HCT116 (cell line): Measurements from ENCODE around the gene DMD. TPM values are rescaled to one million over a fixed set of nuclear protein-coding genes. Genes with fewer than 3 reads are reported as not detected.

Source experiments
- ATAC-seq: fragments of 200-7000 bp; cut with Tn5 transposase; 2 replicates; pipeline ENCODE4 v1.9.1; 2020; ENCODE audit warnings: mild to moderate bottlenecking, moderate library complexity
- BruUV-seq: library from RNA; stranded (reverse); fragments of 400-500 nt; replicated peaks from 2 replicates; lab custom pipeline; 2021; lab: Mats Ljungman, UMichigan
- CTCF ChIA-PET: fragments of 300-600 bp; sonication (Branson Sonifier 250); formaldehyde crosslinking; loops from one replicate; lab custom pipeline; 2021; ENCODE audit warnings: antibody characterized with exemption; lab: Charles Lee
- POLR2A ChIA-PET: fragments of 300-600, 350-600 bp; sonication (Branson Sonifier 250); formaldehyde crosslinking; loops from one replicate; lab custom pipeline; 2021; ENCODE audit warnings: antibody characterized with exemption; lab: Charles Lee
- RAD21 ChIA-PET, 2 experiments: fragments of 300-600 bp; sonication (Branson Sonifier 250); formaldehyde crosslinking; loops; one replicate each; lab custom pipeline; 2023; ENCODE audit warnings: low total read pairs in 2 of 2; ENCODE audit not compliant: uncharacterized antibody in 2 of 2, unreplicated experiment in 2 of 2, low non-redundant PET in 1 of 2; lab: Charles Lee
- DNase-seq: peaks from one replicate; pipeline ENCODE4 v3.0.0-alpha.2; 2010; ENCODE audit warnings: low read depth, low spot score
- H2AFZ ChIP-seq: fragments of 200-600 bp; shearing (Covaris generic), sonication (generic); 2 replicates; pipeline ENCODE4 v1.6.1; 2017; ENCODE audit warnings: low read depth, mixed run types, mixed read lengths, antibody characterized with exemption, low read length; ENCODE audit not compliant: poor library complexity, severe bottlenecking
- H3K27ac ChIP-seq: 2 replicates; pipeline ENCODE4 v1.5.1; 2012; ENCODE audit warnings: low read depth, low read length
- H3K27me3 ChIP-seq: fragments of 200-600 bp; sonication (generic); 2 replicates; pipeline ENCODE4 v1.6.1; 2016; ENCODE audit warnings: mixed run types, low read length, mixed read lengths; ENCODE audit not compliant: insufficient read depth
- H3K36me3 ChIP-seq, 2 experiments: fragments of 200-500 bp in 1 of 2; fragments of 200-600 bp in 1 of 2; sonication (Bioruptor generic) in 1 of 2; sonication (generic) in 1 of 2; 2 replicates each; pipeline versions ENCODE4 v1.5.1 to v1.6.1; 2014 to 2016; ENCODE audit warnings: low read length in 2 of 2, inconsistent platforms in 1 of 2, mixed read lengths in 1 of 2, mixed run types in 1 of 2; ENCODE audit not compliant: insufficient read depth in 2 of 2, control insufficient read depth in 1 of 2
- H3K4me1 ChIP-seq, 2 experiments: fragments of 200-600 bp in 1 of 2; sonication (generic) in 1 of 2; 2 replicates each; pipeline versions ENCODE4 v1.5.1 to v1.6.1; 2012 to 2017; ENCODE audit warnings: low read length in 2 of 2, inconsistent platforms in 1 of 2, mild to moderate bottlenecking in 1 of 2, mixed read lengths in 1 of 2, mixed run types in 1 of 2, moderate library complexity in 1 of 2; ENCODE audit not compliant: insufficient read depth in 2 of 2, control insufficient read depth in 1 of 2
- H3K4me2 ChIP-seq: fragments of 200-600 bp; sonication (generic); 2 replicates; pipeline ENCODE4 v1.6.1; 2017; ENCODE audit warnings: mixed run types, low read length, mixed read lengths
- H3K4me3 ChIP-seq, 2 experiments: fragments of 200-600 bp in 1 of 2; sonication (generic) in 1 of 2; replicated peaks in 1 of 2; 2 replicates each; pipeline ENCODE4 v1.5.1; 2011 to 2016; ENCODE audit warnings: low read length in 2 of 2, control low read depth in 1 of 2, low read depth in 1 of 2, mild to moderate bottlenecking in 1 of 2, mixed read lengths in 1 of 2, mixed run types in 1 of 2
- H3K79me2 ChIP-seq: fragments of 200-600 bp; sonication (generic); 2 replicates; pipeline ENCODE4 v1.6.1; 2017; ENCODE audit warnings: mild to moderate bottlenecking, mixed run types, low read length, moderate library complexity, mixed read lengths; ENCODE audit not compliant: insufficient read depth
- H3K9ac ChIP-seq: fragments of 200-600 bp; sonication (generic); 2 replicates; pipeline ENCODE4 v1.6.1; 2016; ENCODE audit warnings: low read length, mixed read lengths
- H3K9me2 ChIP-seq: fragments of 200-600 bp; sonication (generic), shearing (Covaris generic); 2 replicates; pipeline ENCODE4 v1.6.1; 2017; ENCODE audit warnings: mixed run types, mild to moderate bottlenecking, moderate library complexity; ENCODE audit not compliant: insufficient read depth
- H3K9me3 ChIP-seq, 2 experiments: fragments of 200-500 bp in 1 of 2; fragments of 200-600 bp in 1 of 2; sonication (Bioruptor generic) in 1 of 2; sonication (generic) in 1 of 2; 2 replicates each; pipeline ENCODE4 v1.6.1; 2014 to 2017; ENCODE audit warnings: low read length in 2 of 2, mixed read lengths in 2 of 2, inconsistent platforms in 1 of 2, low read depth in 1 of 2, mild to moderate bottlenecking in 1 of 2, mixed run types in 1 of 2, moderate library complexity in 1 of 2; ENCODE audit not compliant: control insufficient read depth in 1 of 2, insufficient read depth in 1 of 2
- H4K20me1 ChIP-seq: fragments of 200-600 bp; sonication (generic), shearing (Covaris generic); 2 replicates; pipeline ENCODE4 v1.6.1; 2017; ENCODE audit warnings: mixed run types, mild to moderate bottlenecking, moderate library complexity; ENCODE audit not compliant: insufficient read depth
- EGR1 ChIP-seq: IDR thresholded peaks from 2 replicates; pipeline ENCODE4 v1.6.1; 2012; ENCODE audit warnings: low read depth
- ELF1 ChIP-seq: IDR thresholded peaks from 2 replicates; pipeline ENCODE4 v1.6.1; 2012; ENCODE audit warnings: low read depth, borderline replicate concordance
- EZH2 ChIP-seq: fragments of 200-600 bp; sonication (generic); IDR thresholded peaks from 2 replicates; pipeline ENCODE4 v1.6.1; 2017; ENCODE audit warnings: antibody characterized with exemption, mixed run types
- EZH2phosphoT487 ChIP-seq: fragments of 200-600 bp; IDR thresholded peaks from 2 replicates; pipeline ENCODE4 v1.6.1; 2018; ENCODE audit warnings: antibody characterized with exemption, borderline replicate concordance
- FOSL1 ChIP-seq: IDR thresholded peaks from 2 replicates; pipeline ENCODE4 v1.6.1; 2012; ENCODE audit warnings: low read depth
- POLR2AphosphoS5 ChIP-seq: IDR thresholded peaks from 2 replicates; pipeline ENCODE4 v1.6.1; 2011; ENCODE audit warnings: mild to moderate bottlenecking, low read depth, low read length, moderate library complexity
- SIN3A ChIP-seq: IDR thresholded peaks from 2 replicates; pipeline ENCODE4 v1.6.1; 2012; ENCODE audit warnings: low read depth
- TCF7L2 ChIP-seq: IDR thresholded peaks from 2 replicates; pipeline ENCODE4 v1.7.0; 2011; ENCODE audit warnings: borderline replicate concordance, inconsistent platforms; ENCODE audit not compliant: insufficient read depth, insufficient read length; ENCODE audit errors: extremely low read depth
- intact Hi-C: fragments of 100-400 bp; cut with micrococcal nuclease; formaldehyde crosslinking; loops from 2 replicates; pipeline ENCODE4 v1.10.0; 2022
- total RNA-seq: library from RNA; stranded (reverse); gene quantifications from one replicate; pipeline ENCODE4 v1.2.1, GENCODE V29; 2021; ENCODE audit not compliant: unreplicated experiment
- TF ChIP-seq, protein P1 (sequence below): IDR thresholded peaks from 2 replicates; pipeline ENCODE4 v1.6.1; 2012; ENCODE audit warnings: low read depth
- TF ChIP-seq, protein P2 (sequence below): IDR thresholded peaks from 2 replicates; pipeline ENCODE4 v1.6.1; 2012

The DMD gene
- total RNA-seq, 1 experiment from 2014 or later: 0.05 TPM

DNA sequence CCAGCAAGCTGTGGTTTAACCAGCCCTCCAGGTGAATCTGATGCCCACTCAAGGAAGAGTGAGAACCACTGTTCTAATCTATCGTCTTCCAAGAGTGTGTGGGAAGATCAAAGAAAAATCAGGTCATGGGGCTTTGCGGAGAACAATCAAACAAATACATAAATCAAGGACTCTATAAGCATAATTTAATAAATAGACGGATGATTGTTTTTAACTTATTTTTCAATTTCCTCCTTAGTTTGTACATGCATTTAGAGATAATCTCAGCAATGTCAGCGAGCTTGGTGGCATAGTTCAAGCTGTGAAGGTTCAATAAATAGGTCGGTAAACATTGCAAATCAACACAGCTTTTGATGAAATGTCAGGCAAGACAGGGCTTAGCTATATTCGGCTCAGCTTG, 84.9 kb downstream of the DMD start:
- BruUV-seq: no TSS peak
- no peaks in the 10 kb centered on the region for H4K20me1 ChIP-seq
- no peaks in the 10 kb centered on the region for H3K27me3 ChIP-seq
- intact Hi-C loops: no loop called here
- no peaks in the 10 kb centered on the region for H3K9me2 ChIP-seq
- H2AFZ ChIP-seq: no peak overlapping the region
- H3K4me2 ChIP-seq: no peak overlapping the region
- DNase-seq (no peak), ATAC-seq (no peak)
- no peak overlapping the region for H3K9ac ChIP-seq
- no peak for TF ChIP-seq TCF7L2
- TF ChIP-seq EGR1: no peak
- no peak for TF ChIP-seq ELF1
- RAD21 ChIA-PET: no interaction called here
- CTCF ChIA-PET: no interaction called here
- H3K9me3 ChIP-seq: no peaks in the 10 kb centered on the region
- H3K4me3 ChIP-seq: no peak overlapping the region
- no peaks in the 10 kb centered on the region for H3K36me3 ChIP-seq
- H3K27ac ChIP-seq: no peak overlapping the region
- H3K4me1 ChIP-seq: no peaks in the 10 kb centered on the region
- H3K79me2 ChIP-seq: no peaks in the 10 kb centered on the region
- POLR2A ChIA-PET: no interaction called here

DNA sequence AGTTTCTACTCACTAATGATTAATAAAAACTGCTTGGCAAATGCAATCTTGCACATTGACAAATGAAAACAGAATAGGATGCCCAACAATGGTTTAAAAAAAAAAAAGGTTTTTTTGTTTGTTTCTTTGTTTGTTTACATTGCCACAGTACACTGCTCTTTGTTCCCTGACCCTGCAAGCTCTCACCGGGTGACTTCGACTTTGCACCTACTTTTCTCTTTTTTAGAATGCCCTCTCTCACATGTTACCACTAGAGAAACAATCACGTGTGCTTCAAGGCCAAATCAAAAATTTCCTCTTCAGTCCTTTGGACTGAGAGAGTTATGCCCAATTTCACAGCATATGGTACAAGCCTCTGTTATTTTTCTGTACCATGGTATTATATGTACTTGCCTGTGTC, 101.5 kb downstream of the DMD start:
- ChIA-PET CTCF (no interaction called here), POLR2A (no interaction called here), RAD21 (no interaction called here)
- H3K79me2 ChIP-seq: no peaks in the 10 kb centered on the region
- TF ChIP-seq, protein P1, sequence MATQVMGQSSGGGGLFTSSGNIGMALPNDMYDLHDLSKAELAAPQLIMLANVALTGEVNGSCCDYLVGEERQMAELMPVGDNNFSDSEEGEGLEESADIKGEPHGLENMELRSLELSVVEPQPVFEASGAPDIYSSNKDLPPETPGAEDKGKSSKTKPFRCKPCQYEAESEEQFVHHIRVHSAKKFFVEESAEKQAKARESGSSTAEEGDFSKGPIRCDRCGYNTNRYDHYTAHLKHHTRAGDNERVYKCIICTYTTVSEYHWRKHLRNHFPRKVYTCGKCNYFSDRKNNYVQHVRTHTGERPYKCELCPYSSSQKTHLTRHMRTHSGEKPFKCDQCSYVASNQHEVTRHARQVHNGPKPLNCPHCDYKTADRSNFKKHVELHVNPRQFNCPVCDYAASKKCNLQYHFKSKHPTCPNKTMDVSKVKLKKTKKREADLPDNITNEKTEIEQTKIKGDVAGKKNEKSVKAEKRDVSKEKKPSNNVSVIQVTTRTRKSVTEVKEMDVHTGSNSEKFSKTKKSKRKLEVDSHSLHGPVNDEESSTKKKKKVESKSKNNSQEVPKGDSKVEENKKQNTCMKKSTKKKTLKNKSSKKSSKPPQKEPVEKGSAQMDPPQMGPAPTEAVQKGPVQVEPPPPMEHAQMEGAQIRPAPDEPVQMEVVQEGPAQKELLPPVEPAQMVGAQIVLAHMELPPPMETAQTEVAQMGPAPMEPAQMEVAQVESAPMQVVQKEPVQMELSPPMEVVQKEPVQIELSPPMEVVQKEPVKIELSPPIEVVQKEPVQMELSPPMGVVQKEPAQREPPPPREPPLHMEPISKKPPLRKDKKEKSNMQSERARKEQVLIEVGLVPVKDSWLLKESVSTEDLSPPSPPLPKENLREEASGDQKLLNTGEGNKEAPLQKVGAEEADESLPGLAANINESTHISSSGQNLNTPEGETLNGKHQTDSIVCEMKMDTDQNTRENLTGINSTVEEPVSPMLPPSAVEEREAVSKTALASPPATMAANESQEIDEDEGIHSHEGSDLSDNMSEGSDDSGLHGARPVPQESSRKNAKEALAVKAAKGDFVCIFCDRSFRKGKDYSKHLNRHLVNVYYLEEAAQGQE: no peak
- TF ChIP-seq POLR2AphosphoS5 (no peak), FOSL1 (no peak), EZH2phosphoT487 (no peak), SIN3A (no peak), EZH2 (no peak), EGR1 (no peak)
- TF ChIP-seq, protein P2, sequence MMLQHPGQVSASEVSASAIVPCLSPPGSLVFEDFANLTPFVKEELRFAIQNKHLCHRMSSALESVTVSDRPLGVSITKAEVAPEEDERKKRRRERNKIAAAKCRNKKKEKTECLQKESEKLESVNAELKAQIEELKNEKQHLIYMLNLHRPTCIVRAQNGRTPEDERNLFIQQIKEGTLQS: no peak
- H3K36me3 ChIP-seq: no peaks in the 10 kb centered on the region
- no TSS peak for BruUV-seq
- no peak overlapping the region for H2AFZ ChIP-seq
- H3K9ac ChIP-seq: no peak overlapping the region
- H3K27me3 ChIP-seq: no peaks in the 10 kb centered on the region
- no peak overlapping the region for H3K4me2 ChIP-seq
- ATAC-seq (no peak), DNase-seq (no peak)
- H3K4me1 ChIP-seq: no peaks in the 10 kb centered on the region
- no peaks in the 10 kb centered on the region for H4K20me1 ChIP-seq
- no peaks in the 10 kb centered on the region for H3K9me3 ChIP-seq
- no peak overlapping the region for H3K4me3 ChIP-seq
- intact Hi-C loops: no loop called here
- no peaks in the 10 kb centered on the region for H3K9me2 ChIP-seq
- no peak overlapping the region for H3K27ac ChIP-seq
